K562 (cell line): ENCODE results near the gene LOXL4. TPM values are rescaled to one million over a fixed set of nuclear protein-coding genes. Genes with fewer than 3 reads are reported as not detected.

Source experiments
- ATAC-seq: fragments of 200-7000 bp; cut with Tn5 transposase; 3 replicates; pipeline ENCODE4 v1.9.1; 2020; ENCODE audit warnings: moderate library complexity
- BruUV-seq: library from RNA; stranded (reverse); fragments of 400-500 nt; replicated peaks from 2 replicates; lab custom pipeline; 2021; lab: Mats Ljungman, UMichigan
- CTCF ChIA-PET: fragments of 300-600 bp; formaldehyde crosslinking; extraction: SDS; loops from one replicate; lab custom pipeline; 2021; ENCODE audit warnings: low intra/inter-chr PET ratio; lab: Yijun Ruan, JAX
- POLR2A ChIA-PET: fragments of 300-600, 350-650 bp; sonication (Branson Sonifier 250); formaldehyde crosslinking; extraction: SDS; loops from one replicate; lab custom pipeline; 2021; ENCODE audit warnings: antibody characterized with exemption, inconsistent platforms; lab: Yijun Ruan, JAX
- DNase-seq, 4 experiments: peaks; one replicate each; pipeline versions ENCODE4 v3.0.0 to v3.0.0-alpha.2; 2011 to 2018; ENCODE audit warnings: low spot score in 3 of 4, mixed read lengths in 3 of 4; ENCODE audit errors: extremely low read depth in 1 of 4
- FAIRE-seq: peaks from 2 replicates; lab custom pipeline; 2011; peaks lifted over from hg19 to GRCh38; lab: Jason Lieb, UNC
- H2AFZ ChIP-seq: 2 replicates; pipeline ENCODE4 v1.6.0; 2011; ENCODE audit warnings: low read depth, low read length, control low read depth, inconsistent platforms
- H3K27ac ChIP-seq: fragments of 200-600 bp; 3 replicates; pipeline ENCODE4 v1.8.0; 2011; ENCODE audit warnings: low read depth, mild to moderate bottlenecking, control low read depth, inconsistent platforms, low read length, moderate library complexity, mixed read lengths; ENCODE audit errors: extremely low read depth
- H3K27me3 ChIP-seq, 2 experiments: fragments of 300-600 bp in 1 of 2; 2 replicates in 1 of 2; 3 replicates in 1 of 2; pipeline versions ENCODE4 v1.6.0 to v1.8.0; 2011; ENCODE audit warnings: inconsistent platforms in 2 of 2, low read length in 2 of 2, mild to moderate bottlenecking in 1 of 2, mixed read lengths in 1 of 2, moderate library complexity in 1 of 2; ENCODE audit not compliant: control insufficient read depth in 2 of 2, insufficient read depth in 2 of 2
- H3K36me3 ChIP-seq: fragments of 300-600 bp; 3 replicates; pipeline ENCODE4 v1.8.0; 2011; ENCODE audit warnings: mild to moderate bottlenecking, low read length, inconsistent platforms; ENCODE audit not compliant: control insufficient read depth, insufficient read depth
- H3K4me1 ChIP-seq, 2 experiments: fragments of 200-600 bp in 1 of 2; replicated peaks in 1 of 2; 2 replicates in 1 of 2; 3 replicates in 1 of 2; pipeline versions ENCODE4 v1.5.1 to v1.8.0; 2011; ENCODE audit warnings: inconsistent platforms in 2 of 2, low read length in 2 of 2, mild to moderate bottlenecking in 1 of 2, mixed read lengths in 1 of 2, moderate library complexity in 1 of 2; ENCODE audit not compliant: control insufficient read depth in 2 of 2, insufficient read depth in 2 of 2
- H3K4me2 ChIP-seq: 2 replicates; pipeline ENCODE4 v1.6.1; 2011; ENCODE audit warnings: low read length, control low read depth, inconsistent platforms, mixed read lengths; ENCODE audit not compliant: insufficient read depth
- H3K4me3 ChIP-seq: fragments of 200-600 bp; sonication (generic), shearing (Covaris generic); 2 replicates; pipeline ENCODE4 v1.5.1; 2016; ENCODE audit warnings: control low read depth, inconsistent platforms
- H3K79me2 ChIP-seq: fragments of 200-600 bp; 3 replicates; pipeline ENCODE4 v1.8.0; 2011; ENCODE audit warnings: low read length, inconsistent platforms; ENCODE audit not compliant: control insufficient read depth, insufficient read depth
- H3K9ac ChIP-seq, 2 experiments: 2 replicates each; pipeline versions ENCODE4 v1.6.0 to v1.6.1; 2011; ENCODE audit warnings: low read depth in 2 of 2, low read length in 2 of 2, control low read depth in 1 of 2, inconsistent platforms in 1 of 2, mild to moderate bottlenecking in 1 of 2, mixed read lengths in 1 of 2; ENCODE audit not compliant: insufficient read depth in 1 of 2
- H3K9me1 ChIP-seq: one replicate; pipeline ENCODE4 v1.6.0; 2011; ENCODE audit warnings: inconsistent platforms, mild to moderate bottlenecking, low read length, moderate library complexity; ENCODE audit not compliant: control insufficient read depth, insufficient read depth
- H3K9me3 ChIP-seq: replicated peaks from 2 replicates; pipeline ENCODE4 v1.5.1; 2011; ENCODE audit warnings: low read depth, low read length, inconsistent platforms; ENCODE audit not compliant: control insufficient read depth, insufficient read depth
- H4K20me1 ChIP-seq: replicated peaks from 2 replicates; pipeline ENCODE4 v1.6.1; 2011; ENCODE audit warnings: low read length, inconsistent platforms, mixed read lengths; ENCODE audit not compliant: control insufficient read depth, insufficient read depth
- AFF4 ChIP-seq: sonication (generic); formaldehyde crosslinking; IDR thresholded peaks from 2 replicates; pipeline ENCODE4 v1.8.0; 2023; ENCODE audit warnings: mild to moderate bottlenecking, missing genetic modification reagents
- HMBOX1 ChIP-seq: sonication (generic); IDR thresholded peaks from 2 replicates; pipeline ENCODE4 v1.6.1; 2016
- NR1H2 ChIP-seq: sonication (generic); formaldehyde crosslinking; IDR thresholded peaks from 2 replicates; pipeline ENCODE4 v1.4.0; 2020; ENCODE audit warnings: mild to moderate bottlenecking, missing genetic modification reagents
- ZNF232 ChIP-seq: sonication (generic); formaldehyde crosslinking; IDR thresholded peaks from 2 replicates; pipeline ENCODE4 v1.8.0; 2022; ENCODE audit warnings: mild to moderate bottlenecking, missing genetic modification reagents
- WGBS: fragments of 100-300 bp; shearing (Covaris generic); methylation state at CpG from one replicate; pipeline ENCODE4 v1.1.6; 2016; ENCODE audit warnings: low coverage, mixed read lengths; ENCODE audit not compliant: insufficient coverage; ENCODE audit errors: missing lambda C conversion rate; 5-methylcytosine and 5-hydroxymethylcytosine counted together
- in situ Hi-C: fragments of 300-500 bp; cut with MboI; formaldehyde crosslinking; loops from 4 replicates; pipeline ENCODE4 v1.15.0; 2018; ENCODE audit warnings: inconsistent platforms, mixed read lengths
- intact Hi-C: fragments of 100-400 bp; cut with micrococcal nuclease; formaldehyde crosslinking; loops from 2 replicates; pipeline ENCODE4 v1.14.2; 2022
- polyA plus RNA-seq, 8 experiments: library from polyadenylated mRNA; depleted of rRNA in 4 of 8; stranded (reverse) in 5 of 8; unstranded in 3 of 8; fragments of >200 nt; fragmentation: Nextera tagmentation in 2 of 8; fragmentation: Illumina TruSeq in 1 of 8; extraction: Ambion mirVana in 2 of 8; extraction: Trizol in 1 of 8; gene quantifications; 2 replicates each; pipeline versions ENCODE4 v1.2.1 to v1.2.3, GENCODE V29; 2011 to 2014; ENCODE audit warnings: inconsistent platforms in 1 of 8, missing spikeins in 1 of 8
- total RNA-seq, 7 experiments: library from RNA; depleted of rRNA in 6 of 7; stranded (reverse); fragments of >200 nt in 6 of 7; fragmentation: Illumina TruSeq in 2 of 7; extraction: Trizol in 2 of 7; gene quantifications; 2 replicates each; pipeline versions ENCODE4 v1.2.1 to v1.2.3, GENCODE V29; 2011 to 2021; ENCODE audit warnings: low replicate concordance in 1 of 7
- TF ChIP-seq, protein P1 (sequence below): fragments of 250-450 bp; sonication (Bioruptor Pico); IDR thresholded peaks from 2 replicates; pipeline ENCODE4 v1.4.0; 2020; ENCODE audit warnings: mild to moderate bottlenecking, moderate library complexity, borderline replicate concordance
- TF ChIP-seq, protein P2 (sequence below): fragments of 250-450 bp; sonication (Bioruptor Pico); IDR thresholded peaks from 2 replicates; pipeline ENCODE4 v1.8.0; 2022; ENCODE audit warnings: inconsistent platforms

Gene LOXL4
- total and polyA plus RNA-seq, 9 of the 15 experiments (the other 6 are each of a cell fraction or from before 2014, with no cell fraction given) = 0.03 to 0.35 (median 0.05) TPM; not detected in 3

DNA sequence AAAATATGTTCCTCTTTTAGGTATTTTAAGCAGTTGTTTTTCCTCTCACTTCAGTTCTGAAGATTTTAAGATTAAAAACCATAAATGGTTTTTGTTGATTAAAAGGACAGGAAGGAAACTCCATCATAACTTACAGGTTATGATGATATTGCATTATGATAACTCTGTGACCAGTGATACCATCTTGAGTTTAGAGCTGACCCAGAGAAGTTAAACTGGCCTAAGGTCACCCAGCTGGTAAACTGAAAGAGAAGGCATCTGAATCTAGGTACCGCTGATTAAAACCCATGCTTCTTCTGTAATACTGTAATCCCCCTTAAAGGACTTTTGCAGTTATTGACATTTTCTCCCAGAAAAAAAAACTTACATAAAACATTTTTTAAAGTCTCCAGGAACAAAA is 29.6 kb downstream of the LOXL4 start:
- no peak for ATAC-seq
- TF ChIP-seq, protein P1, sequence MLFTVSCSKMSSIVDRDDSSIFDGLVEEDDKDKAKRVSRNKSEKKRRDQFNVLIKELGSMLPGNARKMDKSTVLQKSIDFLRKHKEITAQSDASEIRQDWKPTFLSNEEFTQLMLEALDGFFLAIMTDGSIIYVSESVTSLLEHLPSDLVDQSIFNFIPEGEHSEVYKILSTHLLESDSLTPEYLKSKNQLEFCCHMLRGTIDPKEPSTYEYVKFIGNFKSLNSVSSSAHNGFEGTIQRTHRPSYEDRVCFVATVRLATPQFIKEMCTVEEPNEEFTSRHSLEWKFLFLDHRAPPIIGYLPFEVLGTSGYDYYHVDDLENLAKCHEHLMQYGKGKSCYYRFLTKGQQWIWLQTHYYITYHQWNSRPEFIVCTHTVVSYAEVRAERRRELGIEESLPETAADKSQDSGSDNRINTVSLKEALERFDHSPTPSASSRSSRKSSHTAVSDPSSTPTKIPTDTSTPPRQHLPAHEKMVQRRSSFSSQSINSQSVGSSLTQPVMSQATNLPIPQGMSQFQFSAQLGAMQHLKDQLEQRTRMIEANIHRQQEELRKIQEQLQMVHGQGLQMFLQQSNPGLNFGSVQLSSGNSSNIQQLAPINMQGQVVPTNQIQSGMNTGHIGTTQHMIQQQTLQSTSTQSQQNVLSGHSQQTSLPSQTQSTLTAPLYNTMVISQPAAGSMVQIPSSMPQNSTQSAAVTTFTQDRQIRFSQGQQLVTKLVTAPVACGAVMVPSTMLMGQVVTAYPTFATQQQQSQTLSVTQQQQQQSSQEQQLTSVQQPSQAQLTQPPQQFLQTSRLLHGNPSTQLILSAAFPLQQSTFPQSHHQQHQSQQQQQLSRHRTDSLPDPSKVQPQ (CRISPR knock-in tag) = no peak
- no peak for TF ChIP-seq NR1H2 (CRISPR knock-in tag)
- no peak for TF ChIP-seq AFF4
- peak; percentile 54 for TF ChIP-seq HMBOX1
- TF ChIP-seq, protein P2, sequence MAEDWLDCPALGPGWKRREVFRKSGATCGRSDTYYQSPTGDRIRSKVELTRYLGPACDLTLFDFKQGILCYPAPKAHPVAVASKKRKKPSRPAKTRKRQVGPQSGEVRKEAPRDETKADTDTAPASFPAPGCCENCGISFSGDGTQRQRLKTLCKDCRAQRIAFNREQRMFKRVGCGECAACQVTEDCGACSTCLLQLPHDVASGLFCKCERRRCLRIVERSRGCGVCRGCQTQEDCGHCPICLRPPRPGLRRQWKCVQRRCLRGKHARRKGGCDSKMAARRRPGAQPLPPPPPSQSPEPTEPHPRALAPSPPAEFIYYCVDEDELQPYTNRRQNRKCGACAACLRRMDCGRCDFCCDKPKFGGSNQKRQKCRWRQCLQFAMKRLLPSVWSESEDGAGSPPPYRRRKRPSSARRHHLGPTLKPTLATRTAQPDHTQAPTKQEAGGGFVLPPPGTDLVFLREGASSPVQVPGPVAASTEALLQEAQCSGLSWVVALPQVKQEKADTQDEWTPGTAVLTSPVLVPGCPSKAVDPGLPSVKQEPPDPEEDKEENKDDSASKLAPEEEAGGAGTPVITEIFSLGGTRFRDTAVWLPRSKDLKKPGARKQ (CRISPR knock-in tag) = no peak
- TF ChIP-seq ZNF232 (CRISPR knock-in tag) = no peak
- intact Hi-C loops (loop anchor here (5.0 kb wide), 1 partner anchor 66 kb away; no protein-coding TSS in a partner anchor), in situ Hi-C loops (no loop called here)
- BruUV-seq = no TSS peak
- no peak overlapping the region for H3K4me2 ChIP-seq
- no peaks in the 10 kb centered on the region for H3K9me3 ChIP-seq
- H3K79me2 ChIP-seq = no peaks in the 10 kb centered on the region
- no peak overlapping the region for H2AFZ ChIP-seq
- peaks cover 38% of the 10 kb centered on the region for H3K36me3 ChIP-seq
- peaks cover 2% of the 10 kb centered on the region for H3K9me1 ChIP-seq
- no peak overlapping the region for H3K9ac ChIP-seq
- H3K27me3 ChIP-seq = no peaks in the 10 kb centered on the region
- peaks cover 0 to 36% of the 10 kb centered on the region in 2 experiments; a peak in 3 of 5 replicates for H3K4me1 ChIP-seq
- ChIA-PET POLR2A (interaction anchor here (1.1 to 1.2 kb wide), 3 partner anchors 9 to 21 kb away, joined by 3 to 5 read pairs (median 4); no protein-coding TSS in a partner anchor), CTCF (no interaction called here)
- no peak overlapping the region for H3K27ac ChIP-seq
- WGBS = 25% methylated on average over 1 of the region's 1 CpG
- no peak for FAIRE-seq
- H4K20me1 ChIP-seq = no peaks in the 10 kb centered on the region; the same call in 1 of the 2 replicates
- no peak for DNase-seq
- H3K4me3 ChIP-seq = no peak overlapping the region
